ENCODE data around the gene ABCA6.

Gene ABCA6

DNA sequence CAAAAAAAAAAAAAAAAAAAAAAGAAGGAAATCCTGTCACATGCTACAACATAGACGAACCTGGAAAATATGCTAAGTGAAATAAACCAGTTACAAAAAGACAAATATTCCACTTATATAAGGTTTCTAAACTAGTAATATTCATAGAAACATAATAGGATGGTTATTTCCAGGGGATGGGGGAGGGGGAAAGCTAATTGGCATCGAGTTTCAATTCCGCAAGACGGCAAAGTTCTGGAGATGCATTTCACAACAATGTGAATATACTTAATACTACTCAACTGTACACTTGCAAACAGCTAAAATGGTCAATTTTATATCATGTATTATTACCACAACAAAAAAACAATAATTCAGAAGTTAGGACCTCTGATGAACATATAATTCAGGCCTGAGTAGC, 43.1 kb downstream of the ABCA6 start:
- 97% methylated on average over 3 of the region's 4 CpGs; no CpG with 5 or more reads in 1 of the 2 experiments for WGBS, 2 experiments
- no peak overlapping the region for H3K27ac ChIP-seq (ENCODE audit: insufficient read depth, low read depth, low read length, poor library complexity, severe bottlenecking)
- no peaks in the 10 kb centered on the region for H3K36me3 ChIP-seq (ENCODE audit: control insufficient read depth, insufficient read depth, low read length)
- H3K9me3 ChIP-seq (ENCODE audit: control insufficient read depth, low read length), result peaks cover 2% of the 10 kb centered on the region
- H3K4me1 ChIP-seq (ENCODE audit: control insufficient read depth, insufficient read depth, low read length), result no peaks in the 10 kb centered on the region
- no peaks in the 10 kb centered on the region for H3K27me3 ChIP-seq (ENCODE audit: control insufficient read depth, insufficient read depth, low read length, poor library complexity, severe bottlenecking)
- H3K4me3 ChIP-seq (ENCODE audit: insufficient read depth, low read depth, low read length), result no peak overlapping the region

DNA sequence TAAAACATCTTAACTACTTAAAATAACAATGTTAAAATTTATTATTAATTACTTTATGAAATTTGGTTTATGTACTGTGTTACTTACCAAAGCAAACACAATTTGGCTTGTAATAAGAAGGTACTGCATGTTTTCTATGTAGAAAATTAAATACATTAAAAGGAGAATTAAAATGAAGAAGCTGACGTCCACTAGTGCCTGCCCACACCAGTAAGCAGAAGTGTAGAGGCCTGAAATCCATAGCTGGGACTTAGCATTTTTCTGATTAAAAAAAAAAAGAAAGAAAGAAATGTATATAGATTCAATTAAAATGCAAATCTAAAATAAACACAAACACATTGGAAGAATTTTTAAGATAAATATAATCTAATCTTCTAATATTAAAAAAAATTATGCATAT, 45.2 kb downstream of the ABCA6 start:
- Histone ChIP-seq H3K9me3 (ENCODE audit: control insufficient read depth, low read length) (peaks cover 2% of the 10 kb centered on the region), H3K4me1 (ENCODE audit: control insufficient read depth, insufficient read depth, low read length) (no peaks in the 10 kb centered on the region), H3K27me3 (ENCODE audit: control insufficient read depth, insufficient read depth, low read length, poor library complexity, severe bottlenecking) (no peaks in the 10 kb centered on the region), H3K4me3 (ENCODE audit: insufficient read depth, low read depth, low read length) (no peak overlapping the region), H3K27ac (ENCODE audit: insufficient read depth, low read depth, low read length, poor library complexity, severe bottlenecking) (no peak overlapping the region), H3K36me3 (ENCODE audit: control insufficient read depth, insufficient read depth, low read length) (no peaks in the 10 kb centered on the region)
- 100% methylated on average over 1 of the region's 1 CpG; no CpG with 5 or more reads in 1 of the 2 experiments for WGBS, 2 experiments

DNA sequence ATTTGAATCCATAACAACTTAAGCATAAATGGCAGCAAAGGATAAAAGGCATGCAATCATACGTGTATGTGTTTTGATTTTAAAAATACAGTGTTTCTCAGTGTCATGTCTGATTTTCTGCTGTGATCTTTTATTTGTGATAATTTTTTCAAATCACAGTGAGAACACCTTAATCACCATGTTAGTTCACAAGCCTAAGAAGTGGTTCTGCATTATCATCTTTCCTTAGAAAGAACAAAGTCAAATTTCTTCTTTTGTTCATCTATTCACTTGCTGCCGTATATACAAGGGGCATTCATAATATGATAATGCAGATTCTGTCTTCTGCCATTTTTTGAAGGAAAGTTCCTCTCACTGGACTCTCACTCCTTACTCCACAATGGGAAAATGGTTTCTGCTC, 47.7 kb downstream of the ABCA6 start:
- Histone ChIP-seq H3K9me3 (ENCODE audit: control insufficient read depth, low read length) (peaks cover 2% of the 10 kb centered on the region), H3K4me3 (ENCODE audit: insufficient read depth, low read depth, low read length) (no peak overlapping the region), H3K36me3 (ENCODE audit: control insufficient read depth, insufficient read depth, low read length) (no peaks in the 10 kb centered on the region), H3K27ac (ENCODE audit: insufficient read depth, low read depth, low read length, poor library complexity, severe bottlenecking) (no peak overlapping the region), H3K4me1 (ENCODE audit: control insufficient read depth, insufficient read depth, low read length) (no peaks in the 10 kb centered on the region), H3K27me3 (ENCODE audit: control insufficient read depth, insufficient read depth, low read length, poor library complexity, severe bottlenecking) (no peaks in the 10 kb centered on the region)
- 90 to 100% methylated on average over 1 to 2 of the region's 2 CpGs for WGBS, 2 experiments

DNA sequence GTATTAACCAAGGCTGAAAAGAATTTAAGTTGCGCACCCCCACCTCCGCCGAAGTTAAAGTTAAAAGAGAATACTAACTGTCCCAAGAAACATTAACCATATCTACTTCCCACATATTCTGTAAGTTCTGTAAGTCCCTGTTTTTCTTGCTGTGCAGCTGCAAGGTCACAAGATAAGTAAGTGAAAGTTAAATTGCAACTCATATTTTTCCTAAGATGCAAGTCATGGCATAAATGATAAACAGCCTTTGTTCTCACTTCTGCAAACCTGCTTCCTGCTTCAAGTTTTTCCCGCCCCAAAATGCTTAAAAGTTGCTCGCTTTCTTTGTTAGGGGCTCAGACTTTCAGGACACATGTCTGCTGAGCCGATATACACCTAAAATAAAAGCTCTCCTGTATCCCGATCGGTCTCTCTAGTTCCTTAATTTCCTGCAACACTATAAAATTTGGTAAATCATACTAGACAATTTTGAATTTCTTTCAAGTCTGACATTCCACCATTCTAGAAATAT, 48.4 kb downstream of the ABCA6 start:
- Histone ChIP-seq H3K27me3 (ENCODE audit: control insufficient read depth, insufficient read depth, low read length, poor library complexity, severe bottlenecking) (no peaks in the 10 kb centered on the region), H3K4me3 (ENCODE audit: insufficient read depth, low read depth, low read length) (no peak overlapping the region), H3K27ac (ENCODE audit: insufficient read depth, low read depth, low read length, poor library complexity, severe bottlenecking) (no peak overlapping the region), H3K9me3 (ENCODE audit: control insufficient read depth, low read length) (no peaks in the 10 kb centered on the region), H3K4me1 (ENCODE audit: control insufficient read depth, insufficient read depth, low read length) (no peaks in the 10 kb centered on the region), H3K36me3 (ENCODE audit: control insufficient read depth, insufficient read depth, low read length) (no peaks in the 10 kb centered on the region)
- 92 to 93% methylated on average over 8 of the region's 8 CpGs for WGBS, 2 experiments

DNA sequence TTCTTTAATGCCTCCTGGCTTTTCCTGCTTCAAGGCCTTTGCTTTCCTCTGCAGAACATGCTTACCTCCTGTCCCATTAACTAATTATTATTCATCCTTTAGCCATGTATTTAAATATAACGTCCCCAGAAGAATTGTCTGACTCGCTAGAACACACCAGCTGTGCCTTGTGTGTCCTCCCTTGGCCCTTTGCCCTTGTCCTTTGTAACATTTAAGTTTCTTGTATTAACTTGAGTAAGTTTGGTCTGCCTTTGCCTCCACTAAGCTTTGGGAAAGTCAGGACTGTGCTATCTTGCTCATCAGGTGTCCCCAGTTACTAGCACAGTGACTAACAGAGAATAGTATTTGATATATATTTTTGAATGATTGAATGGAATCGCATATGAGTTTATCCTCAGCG, 51.3 kb downstream of the ABCA6 start:
- Histone ChIP-seq H3K4me1 (ENCODE audit: control insufficient read depth, insufficient read depth, low read length) (no peaks in the 10 kb centered on the region), H3K4me3 (ENCODE audit: insufficient read depth, low read depth, low read length) (no peak overlapping the region), H3K36me3 (ENCODE audit: control insufficient read depth, insufficient read depth, low read length) (no peaks in the 10 kb centered on the region), H3K27ac (ENCODE audit: insufficient read depth, low read depth, low read length, poor library complexity, severe bottlenecking) (no peak overlapping the region), H3K9me3 (ENCODE audit: control insufficient read depth, low read length) (no peaks in the 10 kb centered on the region), H3K27me3 (ENCODE audit: control insufficient read depth, insufficient read depth, low read length, poor library complexity, severe bottlenecking) (no peaks in the 10 kb centered on the region)
- WGBS, 2 experiments, result 86 to 93% methylated on average over 4 of the region's 4 CpGs

DNA sequence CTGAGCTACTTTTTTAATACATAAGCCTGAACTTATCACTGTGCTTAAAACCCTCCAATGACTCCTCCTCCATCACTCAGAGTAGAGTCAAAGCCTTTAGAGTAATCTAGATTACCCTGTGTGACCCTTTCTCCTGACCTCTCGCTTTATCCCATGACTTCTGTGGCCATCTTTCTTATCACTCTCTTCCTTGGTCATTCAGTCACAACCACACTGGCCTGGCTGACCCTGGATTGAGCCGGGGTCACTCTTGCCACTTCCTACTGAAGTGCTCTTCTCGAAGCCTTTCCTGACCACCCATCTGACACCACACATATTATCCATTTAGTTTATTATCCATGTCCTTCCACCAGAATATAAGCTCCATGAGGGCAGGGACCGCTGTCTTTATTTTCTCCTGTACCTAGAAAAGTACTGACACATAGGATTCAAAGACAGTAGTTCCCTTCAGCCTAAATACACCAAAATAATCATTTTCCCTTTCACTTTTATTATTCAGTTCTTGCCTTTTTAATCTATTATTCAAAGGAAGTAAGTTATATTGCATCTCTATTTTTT, 53.0 kb downstream of the ABCA6 start:
- 79 to 88% methylated on average over 4 of the region's 4 CpGs for WGBS, 2 experiments
- H3K27me3 ChIP-seq (ENCODE audit: control insufficient read depth, insufficient read depth, low read length, poor library complexity, severe bottlenecking), result no peaks in the 10 kb centered on the region
- no peak overlapping the region for H3K4me3 ChIP-seq (ENCODE audit: insufficient read depth, low read depth, low read length)
- H3K4me1 ChIP-seq (ENCODE audit: control insufficient read depth, insufficient read depth, low read length), result no peaks in the 10 kb centered on the region
- H3K9me3 ChIP-seq (ENCODE audit: control insufficient read depth, low read length), result no peaks in the 10 kb centered on the region
- no peaks in the 10 kb centered on the region for H3K36me3 ChIP-seq (ENCODE audit: control insufficient read depth, insufficient read depth, low read length)
- H3K27ac ChIP-seq (ENCODE audit: insufficient read depth, low read depth, low read length, poor library complexity, severe bottlenecking), result no peak overlapping the region

DNA sequence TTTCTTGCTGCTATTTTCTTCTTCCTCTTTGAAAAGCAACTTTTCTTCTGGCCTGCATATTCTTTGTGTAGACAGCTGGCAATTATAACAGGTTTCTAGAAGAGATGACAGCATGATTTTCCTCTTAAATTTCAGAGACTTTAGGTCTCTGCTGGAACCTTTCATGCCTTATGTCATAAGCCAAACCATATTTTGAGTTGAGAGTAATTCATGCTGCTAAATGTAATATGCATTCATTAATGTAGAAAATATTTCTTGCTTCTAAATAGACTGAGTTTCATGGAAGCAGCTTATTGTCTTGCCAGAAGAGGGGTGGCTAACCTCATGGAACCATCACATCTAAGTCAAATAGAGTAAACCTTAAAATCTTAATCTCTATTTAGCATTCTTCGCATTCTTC, 55.1 kb downstream of the ABCA6 start:
- no peaks in the 10 kb centered on the region for H3K9me3 ChIP-seq (ENCODE audit: control insufficient read depth, low read length)
- H3K36me3 ChIP-seq (ENCODE audit: control insufficient read depth, insufficient read depth, low read length), result no peaks in the 10 kb centered on the region
- 100% methylated on average over 1 of the region's 1 CpG for WGBS, 2 experiments

DNA sequence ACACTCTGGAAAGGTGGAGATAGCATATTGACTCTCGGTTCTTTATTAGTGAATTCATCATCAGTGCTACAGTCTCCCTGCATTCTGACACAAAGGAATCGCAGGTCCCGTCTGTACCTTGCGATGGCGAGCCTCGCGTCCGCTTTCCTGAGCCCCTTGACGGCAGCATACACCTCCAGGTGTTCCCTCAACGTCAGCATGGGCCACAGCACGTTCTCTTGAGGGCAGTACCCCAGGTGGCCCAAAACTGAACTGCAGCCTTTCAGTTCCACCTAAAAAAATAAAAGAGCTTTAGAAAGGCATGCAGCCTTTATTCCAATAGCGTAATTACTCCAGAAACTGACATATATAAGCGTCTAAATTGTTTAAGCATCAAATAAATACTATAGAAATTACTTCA, 56.8 kb downstream of the ABCA6 start:
- Histone ChIP-seq H3K36me3 (ENCODE audit: control insufficient read depth, insufficient read depth, low read length) (no peaks in the 10 kb centered on the region), H3K27me3 (ENCODE audit: control insufficient read depth, insufficient read depth, low read length, poor library complexity, severe bottlenecking) (no peaks in the 10 kb centered on the region), H3K4me3 (ENCODE audit: insufficient read depth, low read depth, low read length) (no peak overlapping the region), H3K9me3 (ENCODE audit: control insufficient read depth, low read length) (no peaks in the 10 kb centered on the region), H3K4me1 (ENCODE audit: control insufficient read depth, insufficient read depth, low read length) (no peaks in the 10 kb centered on the region), H3K27ac (ENCODE audit: insufficient read depth, low read depth, low read length, poor library complexity, severe bottlenecking) (no peak overlapping the region)
- 58 to 60% methylated on average over 12 of the region's 13 CpGs for WGBS, 2 experiments

More for the DNA sequence above, 55.1 kb downstream of the ABCA6 start:
- no peaks in the 10 kb centered on the region for H3K27me3 ChIP-seq (ENCODE audit: control insufficient read depth, insufficient read depth, low read length, poor library complexity, severe bottlenecking)
- H3K27ac ChIP-seq (ENCODE audit: insufficient read depth, low read depth, low read length, poor library complexity, severe bottlenecking), result no peak overlapping the region
- no peak overlapping the region for H3K4me3 ChIP-seq (ENCODE audit: insufficient read depth, low read depth, low read length)
- H3K4me1 ChIP-seq (ENCODE audit: control insufficient read depth, insufficient read depth, low read length), result no peaks in the 10 kb centered on the region

DNA sequence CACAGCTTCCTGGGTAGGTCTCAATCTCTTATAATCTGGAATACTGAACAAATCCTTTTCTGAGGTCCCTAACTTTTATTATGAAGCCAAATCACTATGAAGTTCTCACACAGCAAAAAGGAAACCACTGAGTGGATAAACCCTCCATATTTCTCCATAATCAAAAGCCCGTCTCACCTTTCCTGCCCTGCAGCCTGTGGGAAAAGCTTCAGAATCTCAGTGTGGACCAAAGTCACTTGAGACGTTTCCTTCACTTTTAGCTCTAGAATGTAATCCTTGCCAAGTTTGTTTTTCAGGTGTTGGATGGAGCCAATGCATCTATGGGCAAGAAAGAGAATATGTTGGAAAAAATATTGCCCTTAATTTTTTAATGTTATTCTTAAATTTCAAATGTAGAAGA, 59.0 kb downstream of the ABCA6 start:
- H3K4me3 ChIP-seq (ENCODE audit: insufficient read depth, low read depth, low read length), result no peak overlapping the region
- no peaks in the 10 kb centered on the region for H3K36me3 ChIP-seq (ENCODE audit: control insufficient read depth, insufficient read depth, low read length)
- WGBS, 2 experiments, result 91 to 97% methylated on average over 2 of the region's 2 CpGs
- H3K9me3 ChIP-seq (ENCODE audit: control insufficient read depth, low read length), result no peaks in the 10 kb centered on the region
- no peak overlapping the region for H3K27ac ChIP-seq (ENCODE audit: insufficient read depth, low read depth, low read length, poor library complexity, severe bottlenecking)
- H3K27me3 ChIP-seq (ENCODE audit: control insufficient read depth, insufficient read depth, low read length, poor library complexity, severe bottlenecking), result no peaks in the 10 kb centered on the region
- no peaks in the 10 kb centered on the region for H3K4me1 ChIP-seq (ENCODE audit: control insufficient read depth, insufficient read depth, low read length)

DNA sequence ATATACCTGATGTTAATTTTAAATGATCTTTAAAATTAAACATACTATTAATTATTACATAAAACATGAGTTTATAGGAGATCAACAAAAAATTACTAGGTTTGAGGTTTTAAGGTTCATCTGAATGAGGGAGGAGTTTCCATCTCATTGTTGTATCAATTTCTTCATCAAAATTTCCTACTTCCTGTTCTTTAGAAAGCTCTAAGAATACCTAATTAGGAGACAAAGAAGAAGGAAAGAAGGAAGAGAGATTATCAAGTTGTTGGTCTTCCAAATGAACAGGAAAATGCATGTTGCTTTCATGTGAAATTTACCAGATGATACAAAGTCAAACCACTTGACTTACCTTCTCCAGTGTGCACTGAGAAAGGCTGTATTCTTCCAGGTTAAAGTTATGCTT, 62.8 kb downstream of the ABCA6 start:
- Histone ChIP-seq H3K36me3 (ENCODE audit: control insufficient read depth, insufficient read depth, low read length) (no peaks in the 10 kb centered on the region), H3K4me3 (ENCODE audit: insufficient read depth, low read depth, low read length) (no peak overlapping the region), H3K27me3 (ENCODE audit: control insufficient read depth, insufficient read depth, low read length, poor library complexity, severe bottlenecking) (no peaks in the 10 kb centered on the region), H3K9me3 (ENCODE audit: control insufficient read depth, low read length) (no peaks in the 10 kb centered on the region), H3K4me1 (ENCODE audit: control insufficient read depth, insufficient read depth, low read length) (no peaks in the 10 kb centered on the region), H3K27ac (ENCODE audit: insufficient read depth, low read depth, low read length, poor library complexity, severe bottlenecking) (no peak overlapping the region)

DNA sequence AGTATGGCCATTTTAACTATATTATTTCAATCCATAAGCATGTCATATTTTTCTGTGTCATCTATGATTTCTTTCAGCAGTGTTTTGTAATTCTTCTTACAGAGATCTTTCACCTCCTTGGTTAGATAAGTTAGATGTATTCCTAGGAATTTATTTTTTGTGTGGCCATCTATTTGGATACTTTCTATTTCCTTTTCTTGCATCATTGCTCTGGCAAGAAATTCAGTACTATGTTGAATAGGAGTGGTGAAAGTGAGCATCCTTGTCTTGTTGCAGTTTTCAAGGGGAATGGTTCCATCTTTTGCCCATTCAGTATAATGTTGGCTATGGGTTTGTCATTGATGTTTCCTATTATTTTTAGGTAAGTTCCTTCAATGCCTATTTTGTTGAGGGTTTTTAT, 65.9 kb downstream of the ABCA6 start:
- Histone ChIP-seq H3K9me3 (ENCODE audit: control insufficient read depth, low read length) (no peaks in the 10 kb centered on the region), H3K4me3 (ENCODE audit: insufficient read depth, low read depth, low read length) (no peak overlapping the region), H3K27ac (ENCODE audit: insufficient read depth, low read depth, low read length, poor library complexity, severe bottlenecking) (no peak overlapping the region), H3K36me3 (ENCODE audit: control insufficient read depth, insufficient read depth, low read length) (no peaks in the 10 kb centered on the region), H3K4me1 (ENCODE audit: control insufficient read depth, insufficient read depth, low read length) (no peaks in the 10 kb centered on the region), H3K27me3 (ENCODE audit: control insufficient read depth, insufficient read depth, low read length, poor library complexity, severe bottlenecking) (no peaks in the 10 kb centered on the region)
